K562 (cell line): ENCODE data around the gene MLKL. TPM values are rescaled to one million over a fixed set of nuclear protein-coding genes. Genes with fewer than 3 reads are reported as not detected.

Experiments used
- ARHGAP35 ChIP-seq: fragments of 450-650 bp; IDR thresholded peaks from 2 replicates; pipeline ENCODE4 v1.6.1; 2018; ENCODE audit not compliant: partially characterized antibody
- CTCF ChIP-seq, 3 experiments: IDR thresholded peaks in 2 of 3; conservative IDR thresholded peaks in 1 of 3; 2 replicates each; pipeline ENCODE4 v1.5.1; 2011 to 2012; ENCODE audit warnings: low read length in 3 of 3, mild to moderate bottlenecking in 3 of 3, control low read depth in 2 of 3, improper control_type of control experiment in 1 of 3, inconsistent platforms in 1 of 3, low read depth in 1 of 3, mixed read lengths in 1 of 3, moderate library complexity in 1 of 3; ENCODE audit not compliant: insufficient read depth in 2 of 3
- JUND ChIP-seq, 2 experiments: IDR thresholded peaks; 2 replicates in 1 of 2; 3 replicates in 1 of 2; pipeline ENCODE4 v1.6.1; 2011; ENCODE audit warnings: borderline replicate concordance in 2 of 2, low read depth in 2 of 2, low read length in 2 of 2, improper control_type of control experiment in 1 of 2, missing biosample characterization in 1 of 2, missing genetic modification characterization in 1 of 2, missing genetic modification reagents in 1 of 2
- KLF16 ChIP-seq: IDR thresholded peaks from 2 replicates; pipeline ENCODE4 v1.6.1; 2016; ENCODE audit warnings: antibody characterized with exemption
- MYC ChIP-seq, 2 experiments: fragments of 250-450 bp in 1 of 2; sonication (Bioruptor Pico) in 1 of 2; IDR thresholded peaks; 2 replicates each; pipeline versions ENCODE4 v1.5.1 to v1.6.1; 2012 to 2021; ENCODE audit warnings: low read depth in 2 of 2, borderline replicate concordance in 1 of 2, improper control_type of control experiment in 1 of 2, low read length in 1 of 2, mild to moderate bottlenecking in 1 of 2, moderate library complexity in 1 of 2
- RBM25 ChIP-seq: fragments of 200-400 bp; formaldehyde crosslinking; IDR thresholded peaks from 2 replicates; pipeline ENCODE4 v1.6.1; 2018; ENCODE audit warnings: low read length, low read depth, moderate library complexity; ENCODE audit not compliant: severe bottlenecking
- REST ChIP-seq, 2 experiments: fragments of 450-650 bp; formaldehyde crosslinking in 1 of 2; IDR thresholded peaks; 2 replicates each; pipeline versions ENCODE4 v1.4.0 to v1.6.1; 2014 to 2020; ENCODE audit warnings: mild to moderate bottlenecking in 2 of 2, borderline replicate concordance in 1 of 2, low read depth in 1 of 2
- RFX5 ChIP-seq: IDR thresholded peaks from 2 replicates; pipeline ENCODE4 v1.6.1; 2011; ENCODE audit warnings: low read depth, mild to moderate bottlenecking, improper control_type of control experiment, low read length
- SMAD2 ChIP-seq: fragments of 150-350 bp; IDR thresholded peaks from 2 replicates; pipeline ENCODE4 v1.6.1; 2014; ENCODE audit warnings: low read depth, mild to moderate bottlenecking, low read length
- SMC3 ChIP-seq: conservative IDR thresholded peaks from 2 replicates; pipeline ENCODE4 v1.6.1; 2011; ENCODE audit warnings: low read depth, low read length, improper control_type of control experiment; ENCODE audit not compliant: insufficient read depth
- TEAD1 ChIP-seq, 2 experiments: fragments of 450-650 bp in 1 of 2; sonication (generic) in 1 of 2; formaldehyde crosslinking; IDR thresholded peaks; 2 replicates each; pipeline versions ENCODE4 v1.4.0 to v1.8.0; 2020 to 2022; ENCODE audit warnings: mild to moderate bottlenecking in 2 of 2, missing genetic modification reagents in 1 of 2
- XRCC5 ChIP-seq: fragments of 200-400 bp; formaldehyde crosslinking; IDR thresholded peaks from 2 replicates; pipeline ENCODE4 v1.6.1; 2017; ENCODE audit warnings: low read depth, mild to moderate bottlenecking, low read length
- polyA plus RNA-seq, 8 experiments: library from polyadenylated mRNA; depleted of rRNA in 4 of 8; stranded (reverse) in 5 of 8; unstranded in 3 of 8; fragments of >200 nt; fragmentation: Nextera tagmentation in 2 of 8; fragmentation: Illumina TruSeq in 1 of 8; extraction: Ambion mirVana in 2 of 8; extraction: Trizol in 1 of 8; gene quantifications; 2 replicates each; pipeline versions ENCODE4 v1.2.1 to v1.2.3, GENCODE V29; 2011 to 2014; ENCODE audit warnings: inconsistent platforms in 1 of 8, missing spikeins in 1 of 8
- total RNA-seq, 7 experiments: library from RNA; depleted of rRNA in 6 of 7; stranded (reverse); fragments of >200 nt in 6 of 7; fragmentation: Illumina TruSeq in 2 of 7; extraction: Trizol in 2 of 7; gene quantifications; 2 replicates each; pipeline versions ENCODE4 v1.2.1 to v1.2.3, GENCODE V29; 2011 to 2021; ENCODE audit warnings: low replicate concordance in 1 of 7

MLKL gene
- total and polyA plus RNA-seq, 9 of the 15 experiments (the other 6 are each of a cell fraction or from before 2014, with no cell fraction given), result 1.6 to 6.1 (median 4.8) TPM

GRCh38 chr16:74709441-74709877, 8.8 kb upstream of the MLKL start (continued):
- TF ChIP-seq REST (IDR thresholded peaks at IDR 0.05; ENCODE audit: borderline replicate concordance) (peak; percentile 81; the same call in 1 of the 2 replicates), REST (CRISPR knock-in tag; IDR thresholded peaks at IDR 0.05; ENCODE audit: low read depth) (no peak), KLF16 (0 out of 2 replicates have a peak, but pooled peaks have one; percentile 43), CTCF (IDR thresholded peaks at IDR 0.05 in 2 of 3, conservative IDR thresholded peaks at IDR 0.05 in 1 of 3; ENCODE audit: insufficient read depth in 2 of 3, low read depth in 1 of 3, low read length in 3 of 3) (peak; percentile 97 to 99 (median 99)), ARHGAP35 (no peak), JUND (IDR thresholded peaks at IDR 0.05; ENCODE audit: borderline replicate concordance, low read depth, low read length) (peak; percentile 51; the same call in 1 of the 2 replicates), JUND (tag; IDR thresholded peaks at IDR 0.05; ENCODE audit: borderline replicate concordance, low read depth, low read length) (no peak), RBM25 (no peak), TEAD1 (CRISPR knock-in tag; IDR thresholded peaks at IDR 0.05) (no peak), MYC (IDR thresholded peaks at IDR 0.05; ENCODE audit: low read depth, low read length) (no peak), MYC (CRISPR knock-in tag; IDR thresholded peaks at IDR 0.05; ENCODE audit: borderline replicate concordance, low read depth) (no peak), SMAD2 (no peak), SMC3 (peak; percentile 93), RFX5 (no peak), XRCC5 (peak; percentile 78)
